Measurements from ENCODE around the gene NT5DC2.

NT5DC2 gene

DNA sequence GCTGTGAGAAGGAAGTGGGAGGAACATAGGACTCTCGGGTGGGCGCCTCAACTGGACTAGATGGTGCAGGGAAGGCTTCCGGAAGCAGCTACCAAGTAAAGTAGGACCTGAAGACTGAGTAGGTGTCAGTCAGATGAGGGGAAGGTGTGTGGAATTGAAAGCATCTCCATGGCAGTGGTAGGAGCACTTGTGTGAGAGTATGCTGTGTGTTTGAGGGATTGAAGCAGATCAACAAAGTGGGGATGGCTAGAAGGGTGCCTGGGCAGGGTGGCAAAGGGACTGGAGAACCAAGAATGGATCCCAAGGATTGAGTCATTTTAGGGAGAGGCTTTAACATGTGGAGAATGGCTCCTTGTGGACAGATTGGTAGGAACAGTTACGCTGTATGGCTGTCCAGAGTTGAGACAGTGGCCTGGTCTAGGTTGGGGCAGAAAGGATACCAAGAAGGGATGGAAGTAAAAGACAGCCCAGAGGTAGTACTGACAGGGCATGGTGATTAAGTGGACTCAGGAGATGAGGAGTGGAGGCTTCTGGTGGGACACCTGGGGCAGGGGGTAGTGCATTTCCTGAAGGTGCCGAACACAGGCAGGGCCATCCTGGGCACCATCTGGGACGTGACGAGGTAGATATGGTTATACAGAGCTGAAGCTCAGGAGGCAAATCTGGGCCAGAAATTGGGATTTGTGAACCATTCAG lies 4.2 kb upstream of the NT5DC2 start:
- 92% methylated on average over 7 of the region's 7 CpGs for WGBS, 2 experiments
- peaks cover 18% of the 10 kb centered on the region for H3K4me1 ChIP-seq (ENCODE audit: control insufficient read depth, insufficient read depth, low read length)
- no peaks in the 10 kb centered on the region for H3K27me3 ChIP-seq (ENCODE audit: control insufficient read depth, insufficient read depth, low read length, poor library complexity, severe bottlenecking)
- H3K9me3 ChIP-seq (ENCODE audit: control insufficient read depth, low read length), result no peaks in the 10 kb centered on the region
- H3K27ac ChIP-seq (ENCODE audit: insufficient read depth, low read depth, low read length, poor library complexity, severe bottlenecking), result no peak overlapping the region
- no peaks in the 10 kb centered on the region for H3K36me3 ChIP-seq (ENCODE audit: control insufficient read depth, insufficient read depth, low read length)
- peak overlapping the region; percentile 91 for H3K4me3 ChIP-seq (ENCODE audit: insufficient read depth, low read depth, low read length)

DNA sequence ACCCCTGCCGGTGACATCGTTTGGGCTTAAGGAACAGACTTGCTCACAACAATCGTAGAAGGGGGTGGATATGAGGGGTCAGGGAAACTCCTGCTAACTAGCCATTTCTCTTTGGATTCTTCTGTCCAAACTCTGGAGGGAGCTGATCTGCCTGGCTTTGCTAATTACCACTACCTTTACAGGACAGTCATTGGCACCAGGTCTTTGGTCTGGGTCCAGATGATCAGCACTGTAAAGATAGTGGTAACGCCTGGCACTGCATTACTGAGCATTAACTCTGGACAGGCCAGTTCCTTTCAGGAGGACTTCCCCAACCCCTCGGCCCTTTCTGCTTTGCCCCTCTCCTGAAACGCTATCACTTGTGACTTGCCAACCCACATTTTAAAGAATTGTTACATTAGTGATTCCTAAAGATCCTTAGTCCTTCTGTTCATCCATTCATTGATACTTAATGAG lies 3.5 kb upstream of the NT5DC2 start:
- Histone ChIP-seq H3K9me3 (ENCODE audit: control insufficient read depth, low read length) (no peaks in the 10 kb centered on the region), H3K27me3 (ENCODE audit: control insufficient read depth, insufficient read depth, low read length, poor library complexity, severe bottlenecking) (no peaks in the 10 kb centered on the region), H3K36me3 (ENCODE audit: control insufficient read depth, insufficient read depth, low read length) (no peaks in the 10 kb centered on the region), H3K27ac (ENCODE audit: insufficient read depth, low read depth, low read length, poor library complexity, severe bottlenecking) (no peak overlapping the region), H3K4me1 (ENCODE audit: control insufficient read depth, insufficient read depth, low read length) (peaks cover 22% of the 10 kb centered on the region), H3K4me3 (ENCODE audit: insufficient read depth, low read depth, low read length) (peak overlapping the region; percentile 91)
- WGBS, 2 experiments, result 12 to 22% methylated on average over 6 of the region's 6 CpGs

GRCh38 chr3:52536369-52537164 lies 2.9 kb upstream of the NT5DC2 start, which contains the start of gene UQCC5:
UQCC5 (plus strand) TSS chr3:52536605; CDS start chr3:52536756, 151 bp downstream.
- Histone ChIP-seq H3K9me3 (ENCODE audit: control insufficient read depth, low read length) (no peaks in the 10 kb centered on the region), H3K27me3 (ENCODE audit: control insufficient read depth, insufficient read depth, low read length, poor library complexity, severe bottlenecking) (no peaks in the 10 kb centered on the region), H3K36me3 (ENCODE audit: control insufficient read depth, insufficient read depth, low read length) (no peaks in the 10 kb centered on the region), H3K4me3 (ENCODE audit: insufficient read depth, low read depth, low read length) (peak within 1 kb of the TSS; percentile 91), H3K4me1 (ENCODE audit: control insufficient read depth, insufficient read depth, low read length) (peaks cover 28% of the 10 kb centered on the region), H3K27ac (ENCODE audit: insufficient read depth, low read depth, low read length, poor library complexity, severe bottlenecking) (peak within 1 kb of the TSS; percentile 89)
- WGBS, 2 experiments, result 0% methylated on average over 65 of the region's 65 CpGs

GRCh38 chr3:52536112-52536368 lies 2.4 kb upstream of the NT5DC2 start:
- WGBS, 2 experiments, result 30 to 32% methylated on average over 9 of the region's 9 CpGs
- no peak overlapping the region for H3K27ac ChIP-seq (ENCODE audit: insufficient read depth, low read depth, low read length, poor library complexity, severe bottlenecking)
- no peaks in the 10 kb centered on the region for H3K9me3 ChIP-seq (ENCODE audit: control insufficient read depth, low read length)
- H3K4me1 ChIP-seq (ENCODE audit: control insufficient read depth, insufficient read depth, low read length), result peaks cover 32% of the 10 kb centered on the region
- no peak overlapping the region for H3K4me3 ChIP-seq (ENCODE audit: insufficient read depth, low read depth, low read length)
- H3K36me3 ChIP-seq (ENCODE audit: control insufficient read depth, insufficient read depth, low read length), result no peaks in the 10 kb centered on the region
- H3K27me3 ChIP-seq (ENCODE audit: control insufficient read depth, insufficient read depth, low read length, poor library complexity, severe bottlenecking), result no peaks in the 10 kb centered on the region

GRCh38 chr3:52535411-52536111 lies 1.9 kb upstream of the NT5DC2 start:
- Histone ChIP-seq H3K36me3 (ENCODE audit: control insufficient read depth, insufficient read depth, low read length) (no peaks in the 10 kb centered on the region), H3K4me3 (ENCODE audit: insufficient read depth, low read depth, low read length) (no peak overlapping the region), H3K4me1 (ENCODE audit: control insufficient read depth, insufficient read depth, low read length) (peaks cover 32% of the 10 kb centered on the region), H3K27me3 (ENCODE audit: control insufficient read depth, insufficient read depth, low read length, poor library complexity, severe bottlenecking) (no peaks in the 10 kb centered on the region), H3K27ac (ENCODE audit: insufficient read depth, low read depth, low read length, poor library complexity, severe bottlenecking) (no peak overlapping the region), H3K9me3 (ENCODE audit: control insufficient read depth, low read length) (no peaks in the 10 kb centered on the region)
- WGBS, 2 experiments, result 90 to 92% methylated on average over 19 of the region's 19 CpGs

DNA sequence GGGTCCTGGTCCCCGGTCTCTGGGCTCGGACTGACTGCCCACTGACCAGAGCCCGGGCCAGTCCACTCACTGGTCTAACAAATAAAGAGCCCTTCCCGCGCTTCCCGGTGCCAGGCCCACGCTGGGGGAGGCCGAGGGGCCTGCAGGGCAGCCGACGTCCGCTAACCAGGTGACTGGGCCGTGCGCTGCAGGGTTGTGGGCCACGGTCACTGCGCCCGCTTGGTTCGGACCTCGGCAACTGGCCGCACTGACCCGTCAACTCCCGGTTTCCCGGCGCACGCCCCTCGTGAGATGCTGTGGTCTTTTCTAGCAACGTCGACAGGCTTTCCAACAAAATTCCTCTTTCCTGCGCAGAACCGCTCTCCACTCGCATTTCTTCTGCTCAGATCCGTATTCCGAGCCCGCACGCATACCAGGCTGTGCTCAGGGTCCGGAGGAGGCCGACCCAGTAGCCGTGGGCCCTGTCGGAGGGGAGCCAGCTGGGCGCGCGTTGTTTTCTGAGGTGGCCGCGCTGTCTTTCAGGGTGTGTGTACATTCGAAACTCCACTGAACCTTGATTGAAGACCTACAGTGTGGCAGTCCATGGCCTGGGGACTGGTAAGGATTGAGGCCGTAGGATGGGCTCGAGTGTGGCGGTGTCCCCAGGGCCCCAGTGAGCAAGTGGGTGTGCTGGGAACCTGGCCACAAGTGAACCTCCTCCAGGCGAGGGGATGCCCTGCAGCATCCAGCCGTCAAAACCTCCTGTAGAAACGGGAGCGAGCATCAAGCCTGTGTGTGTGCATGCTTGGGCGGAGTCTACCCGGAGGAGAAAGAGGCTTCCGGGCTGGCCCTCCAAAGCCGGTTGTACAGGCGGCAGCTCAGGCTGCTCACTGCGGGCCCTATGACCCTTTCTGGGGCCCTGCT lies 875 bp upstream of the NT5DC2 start:
- H3K27ac ChIP-seq (ENCODE audit: insufficient read depth, low read depth, low read length, poor library complexity, severe bottlenecking), result peak overlapping the region; percentile 11
- 68 to 69% methylated on average over 57 of the region's 57 CpGs for WGBS, 2 experiments
- no peaks in the 10 kb centered on the region for H3K9me3 ChIP-seq (ENCODE audit: control insufficient read depth, low read length)
- H3K36me3 ChIP-seq (ENCODE audit: control insufficient read depth, insufficient read depth, low read length), result no peaks in the 10 kb centered on the region
- H3K4me3 ChIP-seq (ENCODE audit: insufficient read depth, low read depth, low read length), result peak overlapping the region; percentile 54
- peaks cover 32% of the 10 kb centered on the region for H3K4me1 ChIP-seq (ENCODE audit: control insufficient read depth, insufficient read depth, low read length)
- no peaks in the 10 kb centered on the region for H3K27me3 ChIP-seq (ENCODE audit: control insufficient read depth, insufficient read depth, low read length, poor library complexity, severe bottlenecking)

DNA sequence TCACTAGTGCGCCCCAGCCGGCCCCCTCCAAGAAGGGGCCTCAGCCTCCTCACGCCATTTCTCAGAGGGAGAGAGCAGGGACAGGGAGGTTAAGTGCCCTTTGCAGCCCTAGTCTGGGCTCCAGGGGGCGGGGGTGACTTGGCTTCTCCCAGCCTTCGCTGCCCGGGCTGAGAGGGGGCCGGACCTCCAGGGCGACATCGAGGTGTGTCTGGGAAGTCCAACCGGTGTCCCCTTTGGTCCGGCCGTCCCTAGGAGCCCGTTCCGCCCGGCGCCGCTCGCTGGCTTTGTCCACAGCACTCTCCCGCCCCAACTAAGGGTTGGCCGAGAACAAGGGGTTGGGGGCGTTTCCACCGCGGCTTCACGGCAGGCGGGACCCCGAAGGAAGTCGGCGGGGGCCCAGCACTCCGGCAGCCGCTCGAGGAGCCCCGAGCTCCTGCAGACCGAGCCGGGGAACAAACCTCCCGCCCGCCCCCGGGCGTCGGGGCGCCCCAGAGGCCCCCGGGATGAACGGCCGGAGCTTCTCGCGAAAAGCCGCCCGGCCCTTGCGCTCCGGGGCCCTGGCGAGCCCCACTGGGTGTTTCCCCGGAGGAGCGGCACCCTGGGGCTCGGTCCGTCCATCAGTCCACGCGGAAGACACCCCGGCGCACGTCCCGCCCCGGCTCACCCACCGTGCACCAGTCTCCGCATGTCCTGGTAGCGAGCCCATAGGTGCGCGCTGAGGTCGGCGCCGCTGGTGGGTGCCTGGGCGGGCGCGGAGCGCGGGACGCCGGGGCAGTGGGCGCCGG lies 627 bp downstream of the NT5DC2 start:
- Histone ChIP-seq H3K9me3 (ENCODE audit: control insufficient read depth, low read length) (no peaks in the 10 kb centered on the region), H3K27ac (ENCODE audit: insufficient read depth, low read depth, low read length, poor library complexity, severe bottlenecking) (no peak overlapping the region), H3K4me3 (ENCODE audit: insufficient read depth, low read depth, low read length) (peak overlapping the region; percentile 72), H3K27me3 (ENCODE audit: control insufficient read depth, insufficient read depth, low read length, poor library complexity, severe bottlenecking) (no peaks in the 10 kb centered on the region), H3K36me3 (ENCODE audit: control insufficient read depth, insufficient read depth, low read length) (peaks cover 12% of the 10 kb centered on the region), H3K4me1 (ENCODE audit: control insufficient read depth, insufficient read depth, low read length) (peaks cover 30% of the 10 kb centered on the region)
- WGBS, 2 experiments, result 1% methylated on average over 78 of the region's 78 CpGs

DNA sequence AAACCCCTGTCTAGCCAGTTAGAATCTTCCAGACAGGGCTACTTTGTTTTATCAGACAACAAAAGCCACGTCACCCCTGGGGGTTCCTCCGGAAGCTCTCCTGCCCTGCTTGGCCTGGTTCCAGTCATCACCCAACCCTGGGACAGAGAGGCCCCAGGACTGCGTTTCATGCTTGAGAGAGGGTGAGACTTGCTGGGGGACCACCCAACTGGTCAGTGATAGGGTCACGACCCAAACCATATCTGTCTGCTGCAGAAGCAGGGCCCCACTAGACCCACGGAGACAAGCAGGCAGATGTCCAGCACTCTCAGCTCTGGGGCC lies 1.2 kb downstream of the NT5DC2 start:
- Histone ChIP-seq H3K9me3 (ENCODE audit: control insufficient read depth, low read length) (no peaks in the 10 kb centered on the region), H3K4me1 (ENCODE audit: control insufficient read depth, insufficient read depth, low read length) (peaks cover 25% of the 10 kb centered on the region), H3K27me3 (ENCODE audit: control insufficient read depth, insufficient read depth, low read length, poor library complexity, severe bottlenecking) (no peaks in the 10 kb centered on the region), H3K4me3 (ENCODE audit: insufficient read depth, low read depth, low read length) (peak overlapping the region; percentile 72), H3K36me3 (ENCODE audit: control insufficient read depth, insufficient read depth, low read length) (peaks cover 16% of the 10 kb centered on the region), H3K27ac (ENCODE audit: insufficient read depth, low read depth, low read length, poor library complexity, severe bottlenecking) (no peak overlapping the region)
- 25 to 32% methylated on average over 5 of the region's 5 CpGs for WGBS, 2 experiments

- Histone ChIP-seq H3K4me1 (ENCODE audit: control insufficient read depth, insufficient read depth, low read length) (peaks cover 20% of the 10 kb centered on the region), H3K4me3 (ENCODE audit: insufficient read depth, low read depth, low read length) (peak overlapping the region; percentile 72), H3K27ac (ENCODE audit: insufficient read depth, low read depth, low read length, poor library complexity, severe bottlenecking) (no peak overlapping the region), H3K9me3 (ENCODE audit: control insufficient read depth, low read length) (no peaks in the 10 kb centered on the region), H3K27me3 (ENCODE audit: control insufficient read depth, insufficient read depth, low read length, poor library complexity, severe bottlenecking) (no peaks in the 10 kb centered on the region), H3K36me3 (ENCODE audit: control insufficient read depth, insufficient read depth, low read length) (peaks cover 20% of the 10 kb centered on the region)
- WGBS, 2 experiments, result 91 to 93% methylated on average over 14 of the region's 14 CpGs
Observed at GRCh38 chr3:52531860-52532516, 1.7 kb downstream of the NT5DC2 start.

All from ectodermal cell (in vitro differentiated cells).